Spleen (tissue), 7 donors: ENCODE results near the gene CYP26A1.

Experiments
- CTCF ChIP-seq, 11 experiments: fragments of 200-600 bp in 7 of 11; fragments of 450-650 bp in 4 of 11; sonication (generic) in 4 of 11; IDR thresholded peaks in 8 of 11; conservative IDR thresholded peaks in 3 of 11; 1 replicate in 7 of 11; 2 replicates in 4 of 11; pipeline versions ENCODE4 v1.4.0 to v1.8.0; 2016 to 2021; ENCODE audit warnings: antibody characterized with exemption in 11 of 11, inconsistent platforms in 4 of 11, mild to moderate bottlenecking in 1 of 11
- POLR2A ChIP-seq, 3 donors: fragments of 450-650 bp; IDR thresholded peaks; one replicate each; pipeline ENCODE4 v1.5.1; 2017; ENCODE audit warnings: antibody characterized with exemption in 3 of 3, mild to moderate bottlenecking in 1 of 3
- POLR2AphosphoS5 ChIP-seq, 3 donors: sonication (generic); formaldehyde crosslinking; IDR thresholded peaks; one replicate each; pipeline ENCODE4 v1.5.1; 2017; ENCODE audit warnings: antibody characterized with exemption in 3 of 3
- donor health status: DM: no; HTN: no; CAD: no; lungs with moderate emphysema.
- donor health status: DM: no; HTN: no; CAD: no.
- donor health status: DM: no; HTN: no; CAD: no.

- TF ChIP-seq POLR2A (IDR thresholded peaks at IDR 0.05), result no peak
- TF ChIP-seq POLR2AphosphoS5 (IDR thresholded peaks at IDR 0.05), result no peak
- no peak for TF ChIP-seq CTCF (IDR thresholded peaks at IDR 0.05 in 8 of 11, conservative IDR thresholded peaks at IDR 0.05 in 3 of 11)
Measured at GRCh38 chr10:93085272-93085859, 11.7 kb downstream of the CYP26A1 start.
